Duodenal mucosa (tissue), 2 donors: ENCODE data around the gene GRIP1.

ENCODE experiments used
- H3K27ac ChIP-seq: one replicate; pipeline ENCODE4 v1.7.0; 2013; ENCODE audit warnings: low read depth, low read length
- H3K27me3 ChIP-seq, 2 donors: one replicate each; pipeline ENCODE4 v1.7.0; 2013; ENCODE audit warnings: low read length in 2 of 2, control low read depth in 1 of 2; ENCODE audit not compliant: insufficient read depth in 2 of 2, control insufficient read depth in 1 of 2
- H3K36me3 ChIP-seq, 2 donors: one replicate each; pipeline ENCODE4 v1.7.0; 2013; ENCODE audit warnings: low read length in 2 of 2, control low read depth in 1 of 2; ENCODE audit not compliant: insufficient read depth in 2 of 2, control insufficient read depth in 1 of 2
- H3K4me1 ChIP-seq, 2 donors: one replicate each; pipeline ENCODE4 v1.7.0; 2013; ENCODE audit warnings: low read length in 2 of 2, control low read depth in 1 of 2; ENCODE audit not compliant: insufficient read depth in 2 of 2, control insufficient read depth in 1 of 2
- H3K4me3 ChIP-seq, 2 donors: one replicate each; pipeline ENCODE4 v1.7.0; 2013; ENCODE audit warnings: low read length in 2 of 2, low read depth in 1 of 2
- H3K9ac ChIP-seq, 2 donors: one replicate each; pipeline ENCODE4 v1.7.0; 2013; ENCODE audit warnings: low read length in 2 of 2, low read depth in 1 of 2
- H3K9me3 ChIP-seq, 2 donors: one replicate each; pipeline ENCODE4 v1.7.0; 2013; ENCODE audit warnings: low read length in 2 of 2, control low read depth in 1 of 2; ENCODE audit not compliant: control insufficient read depth in 1 of 2

Gene GRIP1

GRCh38 chr12:66603981-66604479 lies 74.8 kb downstream of the GRIP1 start:
- Histone ChIP-seq H3K27ac (no peak overlapping the region), H3K27me3 (no peaks in the 10 kb centered on the region), H3K9me3 (no peaks in the 10 kb centered on the region), H3K4me1 (no peaks in the 10 kb centered on the region), H3K4me3 (no peak overlapping the region), H3K36me3 (no peaks in the 10 kb centered on the region), H3K9ac (no peak overlapping the region)

GRCh38 chr12:66603461-66603860 lies 75.4 kb downstream of the GRIP1 start:
- Histone ChIP-seq H3K9ac (no peak overlapping the region), H3K27ac (no peak overlapping the region), H3K36me3 (no peaks in the 10 kb centered on the region), H3K4me1 (no peaks in the 10 kb centered on the region), H3K9me3 (no peaks in the 10 kb centered on the region), H3K4me3 (no peak overlapping the region), H3K27me3 (no peaks in the 10 kb centered on the region)

- no peaks in the 10 kb centered on the region for H3K27me3 ChIP-seq
- H3K9me3 ChIP-seq = no peaks in the 10 kb centered on the region
- H3K36me3 ChIP-seq = no peaks in the 10 kb centered on the region
- no peak overlapping the region for H3K27ac ChIP-seq
- no peak overlapping the region for H3K9ac ChIP-seq
- no peak overlapping the region for H3K4me3 ChIP-seq
- no peaks in the 10 kb centered on the region for H3K4me1 ChIP-seq
Measured at GRCh38 chr12:66602483-66603143, 76.3 kb downstream of the GRIP1 start.

DNA sequence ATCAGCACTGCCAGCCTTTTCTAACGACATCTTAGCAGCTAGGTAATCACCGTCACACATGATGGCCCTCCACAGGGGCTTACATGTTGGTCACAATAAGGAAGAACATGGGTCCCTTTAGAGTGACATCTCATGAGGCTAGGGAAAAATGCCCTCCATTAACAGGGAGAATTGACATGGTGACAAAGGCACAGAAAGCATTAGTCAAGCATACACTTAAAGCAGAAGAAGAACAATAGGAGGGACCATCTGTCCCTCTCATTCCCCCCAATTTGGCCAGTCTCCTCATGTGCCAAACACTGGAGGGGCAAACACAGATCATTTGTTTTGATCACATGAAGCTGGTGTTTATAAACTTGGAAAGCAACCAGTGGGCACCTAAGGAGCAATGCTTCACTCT lies 78.0 kb downstream of the GRIP1 start:
- Histone ChIP-seq H3K4me3 (no peak overlapping the region), H3K27me3 (no peaks in the 10 kb centered on the region), H3K36me3 (no peaks in the 10 kb centered on the region), H3K9ac (no peak overlapping the region), H3K9me3 (no peaks in the 10 kb centered on the region), H3K4me1 (no peaks in the 10 kb centered on the region), H3K27ac (no peak overlapping the region)

DNA sequence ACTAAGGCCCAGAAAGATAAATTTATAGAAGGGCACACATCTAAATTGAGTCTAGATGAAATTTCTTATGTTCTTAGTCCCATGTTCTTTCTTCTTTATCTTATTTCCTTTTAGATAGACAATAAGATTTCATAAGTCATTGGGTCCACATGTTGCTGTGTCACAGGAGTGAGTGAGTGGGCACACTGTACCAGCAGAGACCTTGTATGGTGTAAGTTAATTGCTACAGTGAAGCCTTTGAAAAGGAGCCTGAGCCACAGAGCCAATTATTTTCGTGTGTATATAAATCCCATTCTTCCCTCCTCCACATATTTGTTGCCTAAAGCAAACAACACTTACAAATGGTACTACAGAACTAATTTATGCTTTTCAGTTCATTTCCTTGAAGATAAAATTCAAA lies 79.1 kb downstream of the GRIP1 start:
- H3K9me3 ChIP-seq = no peaks in the 10 kb centered on the region
- no peak overlapping the region for H3K27ac ChIP-seq
- no peaks in the 10 kb centered on the region for H3K4me1 ChIP-seq
- H3K9ac ChIP-seq = no peak overlapping the region
- no peaks in the 10 kb centered on the region for H3K27me3 ChIP-seq
- no peaks in the 10 kb centered on the region for H3K36me3 ChIP-seq
- H3K4me3 ChIP-seq = no peak overlapping the region

GRCh38 chr12:66598608-66599007 lies 80.3 kb downstream of the GRIP1 start:
- no peaks in the 10 kb centered on the region for H3K9me3 ChIP-seq
- H3K27me3 ChIP-seq = no peaks in the 10 kb centered on the region
- H3K4me3 ChIP-seq = no peak overlapping the region
- H3K4me1 ChIP-seq = no peaks in the 10 kb centered on the region
- no peak overlapping the region for H3K9ac ChIP-seq
- H3K36me3 ChIP-seq = no peaks in the 10 kb centered on the region
- H3K27ac ChIP-seq = no peak overlapping the region

GRCh38 chr12:66598079-66598478 lies 80.8 kb downstream of the GRIP1 start:
- Histone ChIP-seq H3K27ac (no peak overlapping the region), H3K36me3 (no peaks in the 10 kb centered on the region), H3K4me1 (no peaks in the 10 kb centered on the region), H3K9me3 (no peaks in the 10 kb centered on the region), H3K9ac (no peak overlapping the region), H3K27me3 (no peaks in the 10 kb centered on the region), H3K4me3 (no peak overlapping the region)

DNA sequence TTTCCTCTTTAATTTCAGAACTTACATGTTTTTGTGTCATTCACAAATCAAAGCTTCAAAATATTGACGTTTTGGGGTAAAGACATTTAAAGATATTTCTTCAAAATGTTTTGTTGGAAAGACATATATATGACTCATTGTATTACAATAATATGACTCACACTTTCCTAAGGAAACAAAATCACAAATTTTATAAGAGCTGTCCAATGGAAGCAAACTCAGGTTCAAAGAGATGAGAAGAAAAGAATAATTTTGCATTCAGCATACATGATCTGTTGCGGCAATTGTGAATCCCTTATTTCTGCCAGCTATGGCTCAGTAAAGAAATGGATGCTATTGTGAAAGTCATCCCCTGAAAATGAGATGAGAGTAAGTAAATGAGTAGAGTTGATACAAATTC lies 82.7 kb downstream of the GRIP1 start:
- no peaks in the 10 kb centered on the region for H3K36me3 ChIP-seq
- no peaks in the 10 kb centered on the region for H3K27me3 ChIP-seq
- no peak overlapping the region for H3K9ac ChIP-seq
- no peaks in the 10 kb centered on the region for H3K4me1 ChIP-seq
- H3K27ac ChIP-seq = no peak overlapping the region
- H3K4me3 ChIP-seq = no peak overlapping the region
- H3K9me3 ChIP-seq = no peaks in the 10 kb centered on the region

- no peaks in the 10 kb centered on the region for H3K4me1 ChIP-seq
Measured at GRCh38 chr12:66594688-66595087, 84.2 kb downstream of the GRIP1 start.

DNA sequence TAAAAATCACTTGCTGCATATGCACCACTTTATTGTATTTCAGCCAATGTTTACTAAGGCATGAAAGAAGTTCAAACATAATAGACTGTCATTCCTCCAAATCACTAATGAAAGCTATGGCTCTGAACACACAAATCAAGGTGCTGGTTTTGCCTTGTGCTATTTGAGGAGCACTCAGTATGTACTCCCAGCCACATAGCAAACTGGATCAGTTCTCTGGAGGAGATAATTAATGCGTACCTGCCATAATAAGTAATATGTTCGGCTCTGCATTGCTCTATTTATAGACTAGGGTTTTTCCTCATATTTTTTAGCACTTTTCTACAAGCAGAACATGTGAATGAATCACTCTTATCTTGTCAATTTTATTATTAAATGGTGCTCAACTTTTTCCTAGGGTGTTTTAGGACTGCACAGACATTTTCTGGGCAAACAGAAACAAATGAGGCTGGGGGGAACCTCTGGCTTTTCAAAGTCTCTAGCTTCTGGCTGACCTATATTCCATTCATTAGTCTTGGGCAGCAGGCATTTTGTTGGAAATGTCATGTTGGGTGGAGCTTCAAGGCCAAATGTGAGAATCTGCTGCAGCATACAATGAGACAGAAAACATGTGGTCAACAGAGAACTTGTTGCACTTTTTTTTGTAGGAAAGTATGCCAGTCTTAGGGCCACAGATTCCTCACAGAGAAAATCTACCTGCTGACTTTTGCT lies 88.4 kb downstream of the GRIP1 start:
- no peaks in the 10 kb centered on the region for H3K36me3 ChIP-seq
- no peaks in the 10 kb centered on the region for H3K9me3 ChIP-seq
- no peak overlapping the region for H3K9ac ChIP-seq
- no peaks in the 10 kb centered on the region for H3K27me3 ChIP-seq
- H3K27ac ChIP-seq = no peak overlapping the region
- H3K4me1 ChIP-seq = no peaks in the 10 kb centered on the region
- H3K4me3 ChIP-seq = no peak overlapping the region

More at GRCh38 chr12:66594688-66595087, 84.2 kb downstream of the GRIP1 start:
- no peaks in the 10 kb centered on the region for H3K36me3 ChIP-seq
- H3K9ac ChIP-seq = no peak overlapping the region
- H3K9me3 ChIP-seq = no peaks in the 10 kb centered on the region
- no peak overlapping the region for H3K4me3 ChIP-seq
- H3K27me3 ChIP-seq = no peaks in the 10 kb centered on the region
- no peak overlapping the region for H3K27ac ChIP-seq
